Astrocyte of the spinal cord (primary cell): ENCODE data around the gene ZGPAT.

Experiments used
- DNase-seq: peaks from one replicate; pipeline ENCODE4 v3.0.0; 2011; ENCODE audit warnings: low read depth, low spot score
- H3K4me3 ChIP-seq: 2 replicates; pipeline ENCODE4 v1.5.1; 2011; ENCODE audit warnings: low read depth, mild to moderate bottlenecking, low read length, moderate library complexity
- in situ Hi-C: cut with HindIII; loops from 2 replicates; pipeline ENCODE4 v1.10.0; 2017; ENCODE audit warnings: low sequenced_read_pairs
- TF ChIP-seq, protein P1 (sequence below): IDR thresholded peaks from 2 replicates; pipeline ENCODE4 v1.5.1; 2012; ENCODE audit warnings: low read depth, mild to moderate bottlenecking, low read length, inconsistent platforms

The ZGPAT gene

DNA sequence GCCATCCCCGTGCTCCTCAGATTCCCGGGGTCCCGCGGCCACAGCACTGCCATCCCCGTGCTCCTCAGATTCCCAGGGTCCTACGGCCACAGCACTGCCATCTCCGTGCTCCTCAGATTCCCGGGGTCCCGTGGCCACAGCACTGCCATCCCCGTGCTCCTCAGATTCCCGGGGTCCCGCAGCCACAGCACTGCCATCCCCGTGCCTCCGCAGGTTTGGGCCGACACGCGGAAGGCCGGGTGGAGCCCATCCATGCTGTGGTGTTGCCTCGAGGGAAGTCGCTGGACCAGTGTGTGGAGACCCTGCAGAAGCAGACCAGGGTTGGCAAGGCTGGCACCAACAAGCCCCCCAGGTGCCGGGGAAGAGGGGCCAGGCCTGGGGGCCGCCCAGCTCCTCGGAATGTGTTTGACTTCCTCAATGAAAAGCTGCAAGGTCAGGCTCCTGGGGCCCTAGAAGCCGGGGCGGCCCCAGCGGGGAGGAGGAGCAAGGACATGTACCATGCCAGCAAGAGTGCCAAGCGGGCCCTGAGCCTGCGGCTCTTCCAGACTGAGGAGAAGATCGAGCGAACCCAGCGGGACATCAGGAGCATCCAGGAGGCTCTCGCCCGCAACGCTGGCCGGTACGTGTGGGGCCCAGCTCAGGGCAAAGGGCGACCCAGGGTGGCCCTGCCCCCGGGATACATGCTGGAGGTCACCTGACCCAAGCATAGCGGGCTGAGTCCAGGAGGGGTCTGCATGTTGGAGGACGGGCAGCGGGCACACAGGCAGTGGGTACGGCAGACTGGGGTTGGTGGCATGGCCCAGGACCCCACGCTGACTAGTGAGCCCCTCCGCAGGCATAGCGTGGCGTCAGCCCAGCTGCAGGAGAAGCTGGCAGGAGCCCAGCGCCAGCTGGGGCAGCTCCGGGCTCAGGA, 27.4 kb downstream of the ZGPAT start:
- no peak for DNase-seq
- in situ Hi-C loops, result no loop called here
- no peak overlapping the region for H3K4me3 ChIP-seq
- TF ChIP-seq, protein P1, sequence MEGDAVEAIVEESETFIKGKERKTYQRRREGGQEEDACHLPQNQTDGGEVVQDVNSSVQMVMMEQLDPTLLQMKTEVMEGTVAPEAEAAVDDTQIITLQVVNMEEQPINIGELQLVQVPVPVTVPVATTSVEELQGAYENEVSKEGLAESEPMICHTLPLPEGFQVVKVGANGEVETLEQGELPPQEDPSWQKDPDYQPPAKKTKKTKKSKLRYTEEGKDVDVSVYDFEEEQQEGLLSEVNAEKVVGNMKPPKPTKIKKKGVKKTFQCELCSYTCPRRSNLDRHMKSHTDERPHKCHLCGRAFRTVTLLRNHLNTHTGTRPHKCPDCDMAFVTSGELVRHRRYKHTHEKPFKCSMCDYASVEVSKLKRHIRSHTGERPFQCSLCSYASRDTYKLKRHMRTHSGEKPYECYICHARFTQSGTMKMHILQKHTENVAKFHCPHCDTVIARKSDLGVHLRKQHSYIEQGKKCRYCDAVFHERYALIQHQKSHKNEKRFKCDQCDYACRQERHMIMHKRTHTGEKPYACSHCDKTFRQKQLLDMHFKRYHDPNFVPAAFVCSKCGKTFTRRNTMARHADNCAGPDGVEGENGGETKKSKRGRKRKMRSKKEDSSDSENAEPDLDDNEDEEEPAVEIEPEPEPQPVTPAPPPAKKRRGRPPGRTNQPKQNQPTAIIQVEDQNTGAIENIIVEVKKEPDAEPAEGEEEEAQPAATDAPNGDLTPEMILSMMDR, result no peak

DNA sequence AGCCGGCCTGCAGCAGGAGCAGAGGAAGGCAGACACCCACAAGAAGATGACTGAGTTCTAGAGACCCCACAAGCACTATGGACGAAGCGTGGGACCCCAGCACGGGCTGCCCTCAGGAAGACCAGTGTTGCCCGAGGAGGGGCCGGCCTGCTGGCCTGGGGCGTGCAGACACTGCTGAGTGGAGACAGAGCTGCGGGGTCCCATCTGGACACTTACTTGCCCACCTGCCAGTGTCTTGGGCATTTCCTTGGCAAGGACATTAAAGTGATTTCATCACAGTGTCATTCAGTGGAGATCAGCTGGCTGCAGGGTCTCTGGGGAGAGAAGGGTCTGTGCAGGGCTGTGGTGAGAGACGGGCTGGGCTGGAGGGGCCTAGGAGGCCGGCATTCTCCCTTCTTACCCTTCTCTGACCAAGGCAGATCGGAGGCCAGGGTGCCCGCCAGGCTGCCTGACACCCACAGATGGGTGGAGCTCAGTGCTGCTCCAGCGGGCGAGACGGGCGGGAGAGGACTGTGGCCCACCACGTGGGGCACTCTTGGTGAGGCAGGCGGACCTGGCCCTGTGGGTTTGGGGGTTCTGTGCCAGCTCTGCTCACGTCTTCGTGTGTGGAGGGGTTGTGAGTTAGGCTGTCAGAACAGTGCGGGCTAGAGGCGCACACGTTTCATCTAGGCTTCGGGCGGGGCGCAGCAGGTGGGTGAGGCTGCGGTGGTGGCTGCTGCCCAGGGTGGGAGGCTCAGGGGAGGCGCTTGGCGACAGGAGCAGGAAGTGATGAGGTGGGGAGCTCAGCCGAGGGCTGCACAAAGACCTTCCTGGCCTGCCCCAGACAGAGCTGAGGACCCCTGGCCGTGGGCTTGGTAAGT, 28.2 kb downstream of the ZGPAT start, which contains the start of gene LIME1:
LIME1 (plus strand) TSS at position 806 of the 860 bp plus-strand sequence. CDS start 886 bp downstream, outside the sequence.
- TF ChIP-seq, protein P1, result no peak
- no peak for DNase-seq
- in situ Hi-C loops, result no loop called here
- no peak within 1 kb of the TSS for H3K4me3 ChIP-seq

DNA sequence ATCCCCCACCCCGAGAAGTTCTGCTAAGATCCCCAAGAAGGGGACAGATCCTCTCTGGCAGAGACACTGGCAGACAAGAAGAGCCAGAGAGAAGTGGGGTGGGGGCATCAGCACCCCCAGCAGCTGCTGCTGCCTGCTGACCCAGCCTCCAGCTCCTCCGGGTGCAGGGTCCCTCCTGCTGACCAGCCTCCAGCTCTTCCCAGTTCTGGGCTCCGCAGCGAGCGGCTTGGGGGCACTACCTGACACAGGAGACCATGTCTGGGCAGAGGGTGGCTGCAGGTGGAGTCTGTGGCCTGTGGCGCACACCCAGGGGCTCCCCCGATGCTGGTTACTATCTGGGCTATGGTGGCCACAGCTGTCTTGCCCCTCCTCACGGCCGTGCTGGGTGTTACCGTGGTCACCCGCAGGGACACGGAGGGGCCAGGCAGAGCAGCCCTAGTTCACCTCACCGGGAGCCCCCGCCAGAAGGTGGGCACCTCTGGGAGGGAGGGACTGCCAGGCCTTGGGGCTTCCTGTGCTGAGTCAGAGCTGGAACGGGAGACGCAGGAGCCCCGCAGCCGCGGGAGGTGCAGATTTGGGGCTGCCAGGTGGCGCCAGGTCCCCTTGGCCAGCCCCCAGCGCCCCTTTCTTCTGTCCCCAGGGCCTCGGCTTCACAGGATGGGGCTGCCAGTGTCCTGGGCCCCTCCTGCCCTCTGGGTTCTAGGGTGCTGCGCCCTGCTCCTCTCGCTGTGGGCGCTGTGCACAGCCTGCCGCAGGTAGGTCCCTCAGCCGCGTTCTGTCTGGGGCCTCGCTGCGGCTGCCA, 29.3 kb downstream of the ZGPAT start:
- no peak overlapping the region for H3K4me3 ChIP-seq

DNA sequence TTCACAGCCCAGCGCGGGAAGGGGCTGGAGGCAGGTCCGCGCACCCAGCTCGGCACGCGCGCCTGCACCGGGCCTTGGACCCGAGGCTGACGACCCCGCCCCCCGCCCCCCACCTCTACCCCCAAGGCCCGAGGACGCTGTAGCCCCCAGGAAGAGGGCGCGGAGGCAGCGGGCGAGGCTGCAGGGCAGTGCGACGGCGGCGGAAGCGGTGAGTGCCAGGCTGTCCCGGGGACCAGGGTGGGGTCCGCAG, 29.8 kb downstream of the ZGPAT start:
- no peak overlapping the region for H3K4me3 ChIP-seq
- in situ Hi-C loops, result no loop called here
- no peak for DNase-seq
- TF ChIP-seq, protein P1, result no peak

More for the DNA sequence above, 29.3 kb downstream of the ZGPAT start:
- TF ChIP-seq, protein P1, result no peak
- in situ Hi-C loops, result no loop called here
- no peak for DNase-seq

DNA sequence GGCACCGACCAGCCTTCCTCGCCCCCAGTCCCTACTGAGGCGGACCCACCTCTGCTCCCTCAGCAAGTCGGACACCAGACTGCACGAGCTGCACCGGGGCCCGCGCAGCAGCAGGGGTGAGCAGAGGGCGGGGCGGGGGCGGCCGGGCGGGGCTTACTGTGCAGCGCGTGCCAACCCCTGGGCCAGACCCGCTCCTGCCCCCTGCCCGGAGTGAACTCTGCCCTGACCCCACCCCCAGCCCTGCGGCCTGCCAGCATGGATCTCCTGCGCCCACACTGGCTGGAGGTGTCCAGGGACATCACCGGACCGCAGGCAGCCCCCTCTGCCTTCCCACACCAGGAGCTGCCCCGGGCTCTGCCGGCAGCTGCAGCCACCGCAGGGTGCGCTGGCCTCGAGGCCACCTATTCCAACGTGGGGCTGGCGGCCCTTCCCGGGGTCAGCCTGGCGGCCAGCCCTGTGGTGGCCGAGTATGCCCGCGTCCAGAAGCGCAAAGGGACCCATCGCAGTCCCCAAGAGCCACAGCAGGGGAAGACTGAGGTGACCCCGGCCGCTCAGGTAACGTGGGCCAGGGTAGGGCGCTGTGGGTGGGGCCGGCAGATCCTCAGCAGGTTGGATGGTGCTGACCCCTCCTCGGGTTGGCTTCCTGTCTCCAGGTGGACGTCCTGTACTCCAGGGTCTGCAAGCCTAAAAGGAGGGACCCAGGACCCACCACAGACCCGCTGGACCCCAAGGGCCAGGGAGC, 30.3 kb downstream of the ZGPAT start:
- no peak for DNase-seq
- TF ChIP-seq, protein P1, result no peak
- H3K4me3 ChIP-seq, result no peak overlapping the region
- in situ Hi-C loops, result no loop called here

DNA sequence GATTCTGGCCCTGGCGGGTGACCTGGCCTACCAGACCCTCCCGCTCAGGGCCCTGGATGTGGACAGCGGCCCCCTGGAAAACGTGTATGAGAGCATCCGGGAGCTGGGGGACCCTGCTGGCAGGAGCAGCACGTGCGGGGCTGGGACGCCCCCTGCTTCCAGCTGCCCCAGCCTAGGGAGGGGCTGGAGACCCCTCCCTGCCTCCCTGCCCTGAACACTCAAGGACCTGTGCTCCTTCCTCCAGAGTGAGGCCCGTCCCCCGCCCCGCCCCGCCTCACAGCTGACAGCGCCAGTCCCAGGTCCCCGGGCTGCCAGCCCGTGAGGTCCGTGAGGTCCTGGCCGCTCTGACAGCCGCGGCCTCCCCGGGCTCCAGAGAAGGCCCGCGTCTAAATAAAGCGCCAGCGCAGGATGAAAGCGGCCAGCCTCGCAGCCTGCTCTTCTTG, 30.9 kb downstream of the ZGPAT start:
- in situ Hi-C loops, result no loop called here
- peak; percentile 28 for DNase-seq
- TF ChIP-seq, protein P1, result no peak
- H3K4me3 ChIP-seq, result no peak overlapping the region
